Stimulated activated CD8-positive, alpha-beta memory T cell treated with anti-CD3 and anti-CD28 coated beads, Interleukin-7, amount 100 ng/mL, for 4 hours (primary cell): ENCODE data around the gene STX1A.

ENCODE experiments used
- DNase-seq, 2 donors: peaks; one replicate each; pipeline ENCODE4 v3.0.0-alpha.2; 2020; ENCODE audit warnings: low read depth in 2 of 2

Gene STX1A

DNA sequence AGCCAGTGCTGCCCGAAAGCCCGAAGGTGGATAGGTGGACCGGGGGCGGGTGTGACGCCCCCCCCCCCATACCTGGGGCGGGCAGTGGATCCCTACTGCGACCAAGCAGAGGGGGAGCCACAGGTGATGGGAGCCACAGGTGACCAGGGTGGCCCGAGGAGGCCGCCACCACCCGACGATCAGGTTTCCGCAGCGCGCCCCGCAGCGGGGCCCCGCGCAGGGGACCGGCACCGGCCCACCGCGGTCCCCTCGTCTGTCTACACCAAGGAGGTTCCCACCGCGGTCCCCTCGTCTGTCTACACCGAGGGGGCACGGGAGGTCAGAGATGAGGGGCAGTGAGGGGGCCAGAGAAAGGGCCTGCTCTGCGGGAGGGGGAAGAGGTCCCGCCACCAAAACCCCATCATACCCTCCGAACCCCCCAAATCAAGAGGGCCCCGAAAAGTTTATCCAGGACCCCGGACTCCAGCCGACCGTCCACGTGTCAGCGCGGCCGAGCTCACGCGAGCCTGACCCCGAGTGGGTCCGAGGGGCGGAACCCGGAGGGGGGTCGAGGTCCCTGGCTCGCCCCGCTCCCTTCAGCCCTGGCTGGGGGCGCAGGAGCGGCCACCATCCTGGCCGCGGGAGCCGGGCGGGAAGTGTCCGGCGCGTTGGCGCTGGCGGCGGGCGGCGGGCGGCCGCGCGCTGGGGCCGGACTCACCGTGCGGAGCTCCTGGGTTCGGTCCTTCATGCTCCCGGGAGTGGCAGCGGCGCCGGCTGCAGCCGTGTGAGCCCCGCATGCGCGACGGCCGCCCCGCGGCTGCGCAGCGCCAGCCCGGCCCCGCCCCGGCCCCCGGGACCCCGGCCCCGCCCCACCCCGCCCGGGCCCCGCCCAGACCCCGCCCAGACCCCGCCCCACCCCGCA lies at the start of gene STX1A:
TSS of gene STX1A (minus strand) at position 765 of the 901 bp plus-strand sequence. CDS start at position 727, 38 bp downstream.
- DNase-seq: peak; percentile 30 to 66

DNA sequence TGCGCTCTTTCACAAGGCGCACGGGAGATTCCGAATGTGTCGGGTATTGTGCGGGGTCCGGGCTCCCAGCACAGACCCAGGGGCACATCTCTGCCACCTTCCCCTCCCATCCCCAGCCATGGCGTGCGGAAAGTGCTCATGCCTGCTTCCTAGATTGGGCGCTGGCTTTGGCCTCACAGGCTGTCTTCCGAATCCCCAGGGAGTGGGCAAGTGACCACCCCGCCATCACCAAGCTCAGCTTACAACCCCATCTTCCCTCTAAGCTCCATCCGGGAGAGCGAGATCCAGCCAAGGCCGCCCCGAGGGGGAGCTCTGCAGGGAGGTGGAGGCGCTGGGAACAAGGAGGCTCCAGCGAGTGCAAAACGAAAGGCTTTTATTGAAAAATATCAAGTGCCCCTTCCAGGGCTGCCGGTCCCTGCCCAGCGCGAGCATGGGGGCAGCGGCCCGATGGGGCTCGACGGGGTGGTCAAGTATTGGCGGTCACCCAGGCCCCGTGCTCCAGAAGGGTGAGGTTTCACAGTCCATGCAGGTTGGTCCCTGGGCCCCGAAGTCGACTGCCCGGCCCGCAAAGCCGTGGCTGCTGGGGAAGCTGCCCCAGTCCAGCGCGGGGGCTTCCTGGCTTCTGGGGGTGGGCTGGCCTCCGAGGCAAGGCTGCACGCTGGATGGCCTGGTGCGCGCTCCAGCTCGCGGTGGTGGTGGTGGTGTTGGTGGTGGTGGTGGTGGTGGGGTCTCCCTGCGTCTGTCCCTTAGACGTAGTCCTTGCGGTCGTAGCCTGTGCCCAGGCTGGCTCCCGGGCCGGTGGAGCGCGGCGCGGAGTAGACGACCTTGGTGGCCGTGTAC lies 49.4 kb upstream of the STX1A start:
- DNase-seq: no peak

DNA sequence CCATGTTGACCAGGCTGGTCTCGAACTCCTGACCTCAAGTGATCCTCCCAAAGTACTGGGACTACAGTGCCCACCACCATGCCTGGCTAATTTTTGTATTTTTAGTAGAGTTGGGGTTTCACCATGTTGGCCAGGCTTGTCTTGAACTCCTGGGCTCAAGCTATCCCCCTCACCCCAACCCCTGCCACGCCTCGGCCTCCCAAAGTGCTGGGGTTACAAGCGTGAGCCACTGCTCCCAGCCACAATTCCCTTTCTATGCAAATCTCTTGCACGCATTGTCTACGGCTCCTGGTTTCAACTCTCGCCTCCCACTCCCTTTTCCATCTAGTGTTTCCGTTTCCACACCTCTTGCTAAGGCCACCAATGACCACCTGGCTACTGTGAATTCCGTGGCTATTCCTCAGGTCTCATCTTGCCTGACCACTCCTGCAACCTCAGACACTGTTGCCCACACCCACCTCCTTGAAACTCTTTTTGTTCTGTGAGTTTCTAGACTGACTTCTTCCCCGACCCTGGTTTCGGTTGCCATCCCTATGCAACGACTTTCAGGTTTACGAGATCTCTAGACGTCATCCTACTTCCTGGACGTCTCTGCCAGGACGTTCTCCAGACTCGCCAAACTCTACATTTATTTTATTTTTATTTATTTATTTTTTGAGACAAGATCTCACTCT lies 47.2 kb upstream of the STX1A start:
- no peak for DNase-seq

DNA sequence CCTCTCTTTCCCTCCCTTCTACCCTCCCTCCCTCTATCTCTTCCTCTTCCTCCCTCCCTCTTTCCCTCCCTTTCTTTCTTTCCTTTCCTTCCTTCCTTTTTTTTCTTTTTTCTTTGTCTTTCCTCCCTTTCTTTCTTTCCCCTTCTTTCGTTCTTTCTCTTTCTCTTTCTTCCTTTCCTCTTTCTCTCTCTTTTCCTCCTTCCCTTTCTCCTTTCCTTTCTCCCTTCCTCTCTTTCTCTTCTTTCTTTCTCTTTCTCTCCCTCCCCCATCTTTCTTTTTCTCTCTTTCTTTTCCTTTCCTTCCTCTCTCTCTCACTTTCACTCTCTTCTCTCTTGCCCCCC lies 43.2 kb upstream of the STX1A start:
- DNase-seq: no peak

DNA sequence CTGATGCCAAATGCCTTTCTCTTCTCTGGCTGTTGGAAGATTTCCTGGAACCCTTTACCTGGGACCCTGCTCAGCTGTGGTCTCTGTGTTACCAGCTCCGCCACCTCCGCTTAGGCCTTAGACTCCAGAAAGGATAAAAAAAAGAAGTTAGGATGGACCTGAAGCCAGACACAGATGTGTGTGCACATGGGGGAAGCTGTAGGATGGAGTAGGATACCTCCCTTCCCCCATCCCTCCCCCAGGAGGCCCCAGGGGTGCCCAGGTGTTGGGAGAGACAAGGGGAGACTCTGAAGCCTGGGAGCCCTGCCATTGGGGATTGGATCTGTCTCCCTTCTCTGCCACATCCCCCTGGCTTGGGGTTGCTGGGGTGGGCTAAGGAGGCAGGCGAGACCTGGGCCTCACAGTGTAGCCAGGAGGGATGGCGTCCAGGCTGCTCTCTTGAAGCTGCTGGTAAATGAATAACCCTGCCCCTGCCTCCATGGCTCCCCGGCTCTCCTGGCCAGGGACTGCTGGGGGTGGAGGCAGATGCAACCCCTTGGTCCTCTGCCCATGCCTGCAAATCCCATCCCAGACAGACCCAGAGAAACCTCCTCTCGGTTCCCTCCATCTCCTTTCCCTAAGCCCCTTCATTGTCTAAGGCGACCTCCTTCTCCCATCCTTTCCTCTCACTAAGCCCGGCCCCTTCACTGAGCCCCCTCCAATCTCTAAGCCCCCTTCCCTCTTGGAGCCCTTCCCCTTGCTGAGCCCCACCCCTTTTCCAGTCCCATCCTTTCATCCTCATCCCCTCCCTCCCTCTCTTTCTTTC lies 42.6 kb upstream of the STX1A start:
- no peak for DNase-seq

DNA sequence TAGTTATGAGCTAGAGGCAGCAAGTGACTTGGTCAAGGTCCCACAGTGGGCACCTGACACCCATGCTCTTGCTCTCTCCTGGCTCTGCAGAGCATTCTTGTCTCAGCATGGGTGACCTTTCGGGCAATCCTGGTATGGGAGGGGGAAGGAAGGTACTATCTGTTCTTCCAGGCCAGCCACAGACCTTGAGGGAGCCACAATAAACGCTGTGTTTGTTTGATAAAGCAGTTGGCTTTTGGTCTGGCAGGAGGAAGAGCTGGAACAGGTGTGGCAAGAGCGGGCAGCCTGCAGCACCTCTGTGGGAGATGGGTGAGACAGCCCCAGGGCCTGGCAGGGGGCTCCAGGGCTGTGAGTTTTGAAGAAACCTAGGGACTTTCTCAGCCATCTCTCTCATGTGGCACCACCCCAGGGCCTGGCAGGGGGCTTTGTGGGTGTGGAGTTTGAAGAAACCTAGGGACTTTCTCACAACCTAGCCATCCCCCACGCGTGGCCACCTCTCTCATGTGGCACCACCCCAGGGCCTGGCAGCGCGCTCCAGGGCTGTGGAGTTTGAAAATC lies 39.2 kb upstream of the STX1A start:
- DNase-seq: no peak

DNA sequence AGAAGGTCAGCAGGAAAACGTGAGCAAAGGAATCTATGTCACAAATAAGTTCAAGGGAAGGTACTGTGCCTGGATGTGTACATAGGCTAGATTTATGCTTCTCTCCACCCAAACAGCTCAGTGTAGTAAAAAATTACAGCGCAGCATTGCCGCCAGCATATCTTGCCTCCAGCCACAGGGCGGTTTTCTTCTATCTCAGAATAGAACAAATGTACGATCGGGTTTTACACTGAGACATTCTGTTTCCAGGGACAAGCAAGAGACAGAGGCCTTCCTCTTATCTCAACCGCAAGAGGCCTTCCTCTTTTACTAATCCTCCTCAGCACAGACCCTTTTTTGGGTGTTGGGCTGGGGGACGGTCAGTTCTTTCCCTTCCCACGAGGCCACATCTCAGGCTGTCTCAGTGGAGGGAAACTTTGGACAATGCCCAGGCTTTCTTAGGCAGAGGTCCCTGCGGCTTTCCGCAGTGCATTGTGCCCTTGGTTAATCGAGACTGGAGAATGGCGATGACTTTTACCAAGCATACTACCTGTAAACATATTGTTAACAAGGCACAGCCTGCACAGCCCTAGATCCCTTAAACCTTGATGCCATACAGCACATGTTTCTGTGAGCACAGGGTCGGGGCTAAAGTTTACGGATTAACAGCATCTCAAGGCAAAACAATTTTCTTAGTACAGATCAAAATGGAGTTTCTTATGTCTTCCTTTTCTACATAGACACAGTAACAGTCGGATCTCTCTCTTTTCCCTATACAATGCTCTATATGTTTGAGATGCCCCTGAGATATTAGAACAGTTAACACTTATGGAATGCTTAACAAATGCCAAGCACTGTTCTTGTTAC lies 30.7 kb upstream of the STX1A start:
- DNase-seq: no peak

DNA sequence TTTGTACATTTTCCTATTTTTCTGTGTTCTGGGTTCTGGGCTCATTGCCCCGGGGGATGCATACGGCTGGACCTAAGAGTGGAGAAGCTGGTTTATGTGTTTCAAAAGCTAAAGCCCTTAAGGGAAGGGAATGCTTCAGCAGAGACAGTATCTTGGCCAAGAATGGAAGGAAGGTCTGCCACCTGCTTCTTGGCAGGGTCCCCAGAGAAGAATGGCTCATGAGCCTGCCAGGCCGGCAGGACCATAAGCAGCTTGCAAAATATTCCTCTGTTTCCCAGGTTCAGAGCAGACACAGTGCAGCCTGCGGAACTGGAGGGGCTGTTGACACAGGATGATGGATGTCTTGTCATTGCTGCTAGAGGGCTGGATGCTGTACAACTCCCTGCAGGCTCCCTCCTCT lies 26.9 kb upstream of the STX1A start:
- no peak for DNase-seq

DNA sequence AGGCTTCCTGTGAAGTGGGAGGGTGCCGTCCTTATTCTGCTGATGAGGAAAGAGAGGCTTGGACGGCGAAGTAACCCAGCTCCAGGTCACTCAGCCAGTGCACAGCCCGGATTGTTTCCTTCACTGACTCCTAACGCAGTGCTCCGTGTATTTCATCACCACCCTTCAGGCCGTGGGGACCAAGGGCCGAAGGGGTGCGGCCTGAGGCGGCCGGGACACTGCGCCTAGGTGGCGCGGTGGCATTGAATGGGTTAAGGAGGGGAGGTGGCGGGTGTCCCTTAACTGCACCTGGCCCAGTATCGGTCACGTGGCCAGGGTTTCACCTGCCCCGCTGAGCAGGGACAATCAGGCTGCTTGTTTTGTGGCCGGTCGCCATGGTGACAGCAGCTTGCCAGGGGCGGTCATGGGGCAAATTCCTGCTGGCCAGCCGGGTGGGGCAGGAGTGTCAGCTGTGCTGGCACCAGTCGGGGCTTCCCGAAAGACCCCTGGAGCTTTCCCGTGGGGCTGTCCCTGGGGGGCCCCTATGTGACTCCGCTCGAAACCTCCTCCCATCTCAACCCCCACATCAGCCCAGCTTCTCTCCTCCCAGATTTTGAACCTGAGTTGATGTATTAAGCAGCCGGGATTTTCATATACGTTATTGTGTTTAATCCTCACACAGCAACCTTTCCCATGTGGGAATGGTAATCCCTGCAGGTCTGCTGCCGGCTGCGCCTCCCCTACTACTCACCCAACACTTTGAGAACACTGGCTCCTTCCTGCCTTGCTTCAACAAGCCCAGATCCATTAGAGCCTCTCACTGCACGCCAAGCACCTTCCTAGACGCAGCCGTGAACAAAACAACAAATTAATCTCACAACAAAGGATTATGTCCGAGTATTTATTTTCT lies 23.5 kb upstream of the STX1A start:
- DNase-seq: no peak

DNA sequence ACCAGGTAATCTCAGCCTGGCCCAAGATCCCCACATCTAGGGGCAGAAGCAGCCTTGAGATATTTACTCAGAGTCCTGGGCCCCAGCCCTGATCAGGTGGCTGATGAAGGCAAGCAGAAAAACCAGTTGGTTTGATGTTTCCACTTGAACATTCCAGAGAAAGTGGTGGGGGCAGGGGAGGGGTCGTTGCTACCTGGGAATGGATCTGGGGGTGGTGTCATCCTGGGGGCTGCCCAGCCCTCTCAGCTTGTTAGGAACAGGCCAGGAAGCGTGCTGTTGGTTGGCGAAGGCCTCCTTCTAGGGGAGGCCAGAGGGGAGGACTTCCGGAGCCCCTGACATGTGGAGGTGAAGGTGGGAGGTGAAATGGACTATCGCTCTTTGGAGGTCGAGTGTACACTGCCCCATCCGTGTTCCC lies 22.9 kb upstream of the STX1A start:
- no peak for DNase-seq

DNA sequence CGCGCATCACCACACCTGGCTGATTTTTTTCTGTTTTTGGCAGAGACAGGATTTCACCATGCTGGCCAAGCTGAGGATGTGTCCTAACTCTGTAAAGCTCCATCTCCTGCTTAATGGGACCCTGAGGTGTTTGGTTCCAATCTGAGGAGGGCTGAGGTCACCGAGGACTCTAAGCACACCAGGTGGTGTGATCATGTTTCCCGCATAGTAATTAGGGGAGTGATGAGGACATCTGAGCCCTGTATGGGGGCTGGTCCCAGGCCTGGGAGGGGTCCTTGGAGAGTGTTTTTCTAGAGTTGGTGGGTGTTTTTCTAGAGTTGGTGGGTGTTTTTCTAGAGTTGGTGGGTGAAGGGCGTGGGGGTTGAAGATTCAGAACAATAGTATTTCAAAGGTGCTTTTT lies 22.1 kb upstream of the STX1A start:
- no peak for DNase-seq

DNA sequence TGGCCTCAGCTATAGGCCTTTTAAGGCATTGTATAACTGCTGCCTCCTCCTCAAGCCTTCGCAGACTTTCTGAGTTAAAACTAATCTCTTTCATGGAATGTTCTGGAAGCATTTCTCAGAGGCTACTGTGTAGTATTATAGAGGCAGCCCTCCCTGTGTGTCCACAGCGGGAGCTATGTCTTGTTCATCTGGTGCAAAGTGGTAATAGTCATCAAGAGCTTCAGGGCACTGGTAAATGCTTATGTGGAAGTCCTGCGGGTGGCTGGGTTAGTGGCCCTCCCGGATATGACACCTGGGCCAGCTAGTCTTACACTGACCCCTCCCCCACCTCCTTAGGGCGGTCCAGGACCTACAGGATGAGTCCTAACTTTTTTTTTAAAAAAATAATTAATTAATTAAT lies 21.3 kb upstream of the STX1A start:
- no peak for DNase-seq

DNA sequence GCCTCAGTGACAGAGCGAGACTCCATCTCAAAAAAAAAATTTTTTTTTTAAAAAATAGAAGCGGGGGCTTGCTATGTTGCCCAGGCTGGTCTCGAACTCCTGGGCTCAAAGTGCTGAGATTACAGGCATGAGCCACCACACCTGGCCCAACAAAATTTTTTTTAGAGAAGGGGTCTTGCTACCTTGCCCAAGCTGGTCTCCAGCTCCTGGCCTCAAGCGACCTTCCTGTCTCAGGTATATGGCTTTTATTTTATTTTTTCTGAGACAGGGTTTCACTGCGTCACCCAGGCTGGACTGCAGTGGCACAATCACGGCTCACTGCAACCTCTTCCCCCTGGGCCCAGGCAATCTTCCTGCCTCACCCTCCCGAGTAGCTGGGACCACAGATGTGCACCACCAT lies 20.7 kb upstream of the STX1A start:
- DNase-seq: no peak

DNA sequence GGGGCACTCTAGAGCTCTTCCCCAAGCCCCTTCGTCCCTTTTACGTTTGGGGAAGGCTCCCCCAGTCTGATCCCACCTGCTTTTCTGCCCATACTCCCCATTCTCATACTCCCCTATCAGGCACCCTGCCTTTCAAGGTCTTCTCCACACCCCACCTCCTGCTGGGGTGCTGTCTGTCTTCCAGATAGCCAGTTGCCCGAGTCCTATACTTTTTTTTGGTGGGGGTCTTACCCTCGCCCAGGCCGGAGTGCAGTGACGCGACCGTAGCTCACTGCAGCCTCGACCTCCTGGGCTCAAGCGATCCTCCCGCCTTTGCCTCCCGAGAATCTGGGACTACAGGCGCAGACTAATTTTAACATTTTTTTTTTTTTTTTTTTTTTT lies 19.9 kb upstream of the STX1A start:
- no peak for DNase-seq

DNA sequence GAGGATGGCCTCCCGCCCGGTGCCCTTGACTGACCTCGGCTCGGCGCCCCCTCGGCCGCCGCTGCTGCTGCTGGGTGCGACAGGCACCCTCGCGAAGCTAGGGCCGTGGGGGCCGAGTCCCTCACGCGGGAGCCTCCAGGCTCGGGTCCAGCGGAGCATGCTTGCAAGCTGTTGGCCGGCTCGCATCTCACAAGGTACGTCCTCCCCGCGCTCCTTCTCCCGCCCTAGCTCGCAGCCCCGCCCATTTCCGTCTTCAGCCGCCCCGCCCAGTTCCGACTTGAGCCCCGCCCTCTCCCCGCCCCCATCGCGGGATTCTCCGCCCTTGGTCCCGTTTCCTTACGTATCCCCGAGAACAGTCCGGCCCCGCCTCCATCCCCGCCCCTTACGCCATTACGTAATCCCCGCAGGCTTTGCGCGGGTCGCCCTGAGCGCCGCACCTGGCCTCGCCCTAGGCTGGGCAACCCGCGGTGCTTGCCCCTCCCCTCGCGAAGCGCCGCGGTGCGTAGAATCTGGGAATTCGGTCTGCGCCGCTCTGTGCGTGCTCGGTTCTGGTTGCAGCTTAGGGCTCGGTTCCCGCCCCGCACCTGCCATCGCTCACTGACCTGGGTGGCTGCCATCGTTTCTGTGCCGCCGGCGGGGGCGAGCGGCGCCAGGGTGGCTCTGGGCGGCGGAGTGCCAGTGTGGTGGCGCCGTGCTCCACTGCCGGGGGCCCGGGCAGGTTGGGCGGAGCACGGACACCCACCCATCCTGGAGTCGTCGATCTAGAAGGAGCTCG lies 19.3 kb upstream of the STX1A start, which contains the start of gene ABHD11:
TSS of gene ABHD11 (minus strand) at position 191 of the 775 bp plus-strand sequence. CDS start at position 159, 32 bp downstream.
- peak; percentile 96 to 97 for DNase-seq

DNA sequence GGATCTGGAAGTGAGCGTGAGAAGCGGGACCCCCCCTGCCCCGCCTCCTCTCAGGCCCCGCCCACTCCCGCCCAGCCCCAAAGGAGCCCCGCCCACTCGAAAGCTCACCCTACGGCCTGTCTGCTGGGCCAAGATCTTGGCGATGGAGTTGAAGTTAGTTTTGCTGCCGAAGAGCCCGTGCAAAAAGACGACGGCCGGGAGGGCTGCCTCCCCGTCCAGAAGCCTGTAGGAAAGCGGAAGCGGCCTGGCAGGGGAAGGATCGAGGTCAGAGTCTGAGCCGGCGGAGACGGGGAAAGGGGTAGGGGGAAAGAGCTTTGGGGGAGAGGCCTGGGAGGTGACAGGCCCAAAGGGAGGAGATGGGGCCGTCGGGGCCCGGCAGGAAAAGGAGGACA lies 18.7 kb upstream of the STX1A start:
- peak; percentile 42 to 48 for DNase-seq

DNA sequence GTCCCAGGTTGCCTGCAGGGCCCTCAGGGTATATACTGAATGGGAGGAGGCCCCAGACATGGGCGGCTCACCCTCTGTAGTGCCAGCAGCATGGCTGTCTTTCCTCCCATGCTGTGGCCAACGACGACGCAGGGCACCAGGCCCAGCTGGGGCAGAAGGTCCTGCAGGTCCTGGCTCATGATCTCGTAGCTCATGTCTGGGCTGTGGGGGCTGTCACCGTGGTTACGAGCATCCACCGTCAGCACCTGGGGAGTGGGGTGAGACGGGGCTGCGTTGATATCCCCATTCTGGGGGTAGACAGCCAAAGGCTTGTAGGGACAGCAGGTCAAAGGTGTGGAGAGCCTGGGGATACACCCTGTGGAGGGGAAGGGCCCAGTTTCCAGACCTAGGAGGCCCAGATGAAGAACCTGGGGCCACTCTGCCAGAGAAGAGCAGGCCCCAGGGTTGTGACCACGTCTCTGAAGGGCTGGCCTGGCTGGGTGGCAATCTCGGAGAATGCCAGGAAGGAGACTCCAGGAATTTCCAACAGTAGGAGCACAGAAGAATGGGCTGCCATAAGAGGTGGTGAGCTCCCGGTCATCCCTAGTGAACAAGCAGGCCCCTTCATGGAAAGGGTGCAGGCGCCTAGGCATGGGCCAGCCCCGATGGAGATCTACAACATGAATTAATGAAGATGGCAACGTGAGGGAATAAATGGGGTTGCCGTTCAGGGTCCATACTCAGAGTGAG lies 18.2 kb upstream of the STX1A start:
- no peak for DNase-seq

DNA sequence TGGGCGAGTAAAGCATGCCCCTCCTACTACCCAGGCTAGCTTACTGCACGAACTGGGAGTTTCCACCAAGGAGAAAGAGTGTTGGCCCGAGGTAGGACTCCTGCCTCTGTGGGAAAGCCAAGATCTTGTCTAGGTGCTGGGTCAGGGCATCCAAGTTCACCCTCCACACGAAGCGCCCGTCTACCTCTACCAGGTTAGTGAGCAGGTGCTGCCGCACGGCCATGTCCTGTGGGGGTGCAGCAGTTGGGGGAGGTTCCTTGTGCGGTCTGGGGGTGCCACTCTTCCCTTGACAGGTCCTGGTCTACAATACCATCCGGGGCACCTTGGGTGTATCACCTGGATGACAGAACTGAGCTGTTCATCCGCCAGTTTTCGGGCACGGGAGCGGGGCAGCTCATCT lies 17.4 kb upstream of the STX1A start:
- no peak for DNase-seq
